IMR-90 (cell line): ENCODE data around the gene ZNF593. TPM values are rescaled to one million over a fixed set of nuclear protein-coding genes. Genes with fewer than 3 reads are reported as not detected.

Experiments
- ATAC-seq: fragments of 200-7000 bp; cut with Tn5 transposase; 2 replicates; pipeline ENCODE4 v1.9.1; 2020; ENCODE audit warnings: low read depth, mild to moderate bottlenecking, moderate library complexity
- BruUV-seq: library from RNA; stranded (reverse); fragments of 400-500 nt; replicated peaks from 2 replicates; lab custom pipeline; 2021; lab: Mats Ljungman, UMichigan
- CTCF ChIA-PET: fragments of 300-600 bp; formaldehyde crosslinking; extraction: SDS; loops from one replicate; lab custom pipeline; 2021; ENCODE audit warnings: antibody characterized with exemption; lab: Yijun Ruan, JAX
- POLR2A ChIA-PET: fragments of 300-600 bp; sonication (Branson Sonifier 250); formaldehyde crosslinking; loops from one replicate; lab custom pipeline; 2022; ENCODE audit warnings: antibody characterized with exemption; ENCODE audit not compliant: unreplicated experiment; lab: Charles Lee
- DNase-seq: peaks from one replicate; pipeline ENCODE4 v3.0.0; 2013
- H2AFZ ChIP-seq: replicated peaks from 2 replicates; pipeline ENCODE3; 2013; ENCODE audit warnings: low read length, mild to moderate bottlenecking; ENCODE audit not compliant: poor library complexity
- H2AK5ac ChIP-seq: 2 replicates; pipeline ENCODE4 v1.6.1; 2013; ENCODE audit warnings: low read depth, low read length, inconsistent platforms
- H2AK9ac ChIP-seq: replicated peaks from 2 replicates; pipeline ENCODE3; 2013; ENCODE audit warnings: mild to moderate bottlenecking, low read depth, low read length, moderate library complexity; ENCODE audit not compliant: poor library complexity
- H2BK120ac ChIP-seq: 2 replicates; pipeline ENCODE4 v1.6.1; 2013; ENCODE audit warnings: low read depth, low read length, inconsistent platforms
- H2BK15ac ChIP-seq: 3 replicates; pipeline ENCODE4 v1.6.1; 2013; ENCODE audit warnings: low read depth, low read length, inconsistent platforms
- H2BK20ac ChIP-seq: 2 replicates; pipeline ENCODE4 v1.6.1; 2013; ENCODE audit warnings: low read depth, mild to moderate bottlenecking, inconsistent platforms, low read length, moderate library complexity
- H2BK5ac ChIP-seq: 2 replicates; pipeline ENCODE4 v1.6.1; 2013; ENCODE audit warnings: mild to moderate bottlenecking, low read depth, low read length, inconsistent platforms; ENCODE audit not compliant: poor library complexity, severe bottlenecking
- H3K14ac ChIP-seq: replicated peaks from 2 replicates; pipeline ENCODE4 v1.6.1; 2013; ENCODE audit warnings: low read depth, low read length, inconsistent platforms
- H3K18ac ChIP-seq: 2 replicates; pipeline ENCODE4 v1.6.1; 2013; ENCODE audit warnings: low read depth, low read length, control low read depth
- H3K23ac ChIP-seq: 2 replicates; pipeline ENCODE4 v1.6.1; 2013; ENCODE audit warnings: low read depth, low read length, inconsistent platforms
- H3K27ac ChIP-seq: 2 replicates; pipeline ENCODE4 v1.5.1; 2013; ENCODE audit warnings: mild to moderate bottlenecking, control low read depth, low read length; ENCODE audit not compliant: insufficient read depth
- H3K27me3 ChIP-seq: 2 replicates; pipeline ENCODE4 v1.6.1; 2013; ENCODE audit warnings: low read length; ENCODE audit not compliant: control insufficient read depth, insufficient read depth
- H3K36me3 ChIP-seq: 2 replicates; pipeline ENCODE4 v1.6.1; 2013; ENCODE audit warnings: low read length, mixed read lengths; ENCODE audit not compliant: control insufficient read depth, insufficient read depth
- H3K4ac ChIP-seq: 2 replicates; pipeline ENCODE4 v1.6.1; 2013; ENCODE audit warnings: low read depth, low read length, inconsistent platforms
- H3K4me1 ChIP-seq: 2 replicates; pipeline ENCODE4 v1.6.1; 2013; ENCODE audit warnings: low read length, mixed read lengths; ENCODE audit not compliant: control insufficient read depth, insufficient read depth
- H3K4me2 ChIP-seq: 2 replicates; pipeline ENCODE4 v1.6.1; 2013; ENCODE audit warnings: low read depth, mild to moderate bottlenecking, control low read depth, low read length, moderate library complexity
- H3K4me3 ChIP-seq: 2 replicates; pipeline ENCODE4 v1.5.1; 2013; ENCODE audit warnings: low read depth, mild to moderate bottlenecking, control low read depth, low read length, moderate library complexity; ENCODE audit not compliant: insufficient read depth
- H3K56ac ChIP-seq: 2 replicates; pipeline ENCODE4 v1.6.1; 2013; ENCODE audit warnings: low read length, inconsistent platforms; ENCODE audit not compliant: insufficient read depth; ENCODE audit errors: extremely low read depth
- H3K79me1 ChIP-seq, 2 experiments: 2 replicates each; pipeline ENCODE4 v1.6.1; 2013; ENCODE audit warnings: low read length in 2 of 2, inconsistent platforms in 1 of 2, low read depth in 1 of 2
- H3K9ac ChIP-seq: 2 replicates; pipeline ENCODE4 v1.6.1; 2013; ENCODE audit warnings: low read depth, low read length, control low read depth
- H3K9me1 ChIP-seq: 2 replicates; pipeline ENCODE4 v1.6.1; 2013; ENCODE audit warnings: low read length, inconsistent platforms; ENCODE audit not compliant: insufficient read depth
- H3K9me3 ChIP-seq: 2 replicates; pipeline ENCODE4 v1.6.1; 2013; ENCODE audit warnings: low read length; ENCODE audit not compliant: control insufficient read depth, insufficient read depth
- H4K20me1 ChIP-seq: 2 replicates; pipeline ENCODE4 v1.6.1; 2013; ENCODE audit warnings: low read length, inconsistent platforms; ENCODE audit not compliant: insufficient read depth
- H4K5ac ChIP-seq: 2 replicates; pipeline ENCODE4 v1.6.1; 2013; ENCODE audit warnings: mild to moderate bottlenecking, low read depth, low read length, control low read depth
- H4K8ac ChIP-seq, 2 experiments: 2 replicates each; pipeline ENCODE4 v1.6.1; 2013; ENCODE audit warnings: low read depth in 2 of 2, low read length in 2 of 2, control low read depth in 1 of 2, inconsistent platforms in 1 of 2
- H4K91ac ChIP-seq: 2 replicates; pipeline ENCODE4 v1.6.1; 2013; ENCODE audit warnings: low read depth, low read length, inconsistent platforms; ENCODE audit not compliant: insufficient read depth
- BHLHE40 ChIP-seq: fragments of 150-350 bp; IDR thresholded peaks from 2 replicates; pipeline ENCODE4 v1.6.1; 2016; ENCODE audit warnings: mild to moderate bottlenecking, low read depth, low read length
- CHD1 ChIP-seq: IDR thresholded peaks from 2 replicates; pipeline ENCODE4 v1.6.1; 2012; ENCODE audit warnings: low read depth, low read length, improper control_type of control experiment
- FOS ChIP-seq: fragments of 150-350 bp; IDR thresholded peaks from 2 replicates; pipeline ENCODE4 v1.6.1; 2016; ENCODE audit warnings: low read depth, low read length
- MAFK ChIP-seq: IDR thresholded peaks from 2 replicates; pipeline ENCODE4 v1.6.1; 2012; ENCODE audit warnings: low read depth, low read length, improper control_type of control experiment
- NFE2L2 ChIP-seq: fragments of 150-350 bp; IDR thresholded peaks from 2 replicates; pipeline ENCODE4 v1.6.1; 2016; ENCODE audit warnings: low read depth, mild to moderate bottlenecking, low read length
- POLR2A ChIP-seq: IDR thresholded peaks from 2 replicates; pipeline ENCODE4 v1.6.1; 2012; ENCODE audit warnings: mild to moderate bottlenecking, low read depth, low read length
- RAD21 ChIP-seq: IDR thresholded peaks from 2 replicates; pipeline ENCODE4 v1.6.1; 2012; ENCODE audit warnings: low read length, improper control_type of control experiment
- RCOR1 ChIP-seq: IDR thresholded peaks from 2 replicates; pipeline ENCODE4 v1.6.1; 2012; ENCODE audit warnings: mild to moderate bottlenecking, low read length, improper control_type of control experiment; ENCODE audit not compliant: insufficient replicate concordance
- RFX5 ChIP-seq: IDR thresholded peaks from 2 replicates; pipeline ENCODE4 v1.8.0; 2012; ENCODE audit warnings: low read depth, mild to moderate bottlenecking, low read length, moderate library complexity
- SMC3 ChIP-seq: fragments of 150-350 bp; IDR thresholded peaks from 2 replicates; pipeline ENCODE4 v1.6.1; 2016; ENCODE audit warnings: low read depth, mild to moderate bottlenecking, antibody characterized with exemption, low read length, moderate library complexity
- WGBS, 2 experiments: methylation state at CpG; one replicate each; pipeline versions ENCODE4 v1.1.5 to v1.1.7; 2013; ENCODE audit warnings: missing lambda C conversion rate in 2 of 2; ENCODE audit not compliant: insufficient read length in 1 of 2; ENCODE audit errors: extremely low coverage in 2 of 2; 5-methylcytosine and 5-hydroxymethylcytosine counted together
- dilution Hi-C: fragments of 300-500 bp; cut with HindIII; formaldehyde crosslinking; loops from one replicate; pipeline ENCODE4 v1.14.3; 2018; ENCODE audit warnings: low sequenced_read_pairs; ENCODE audit not compliant: unreplicated experiment
- in situ Hi-C: fragments of 300-500 bp; cut with MboI; formaldehyde crosslinking; loops from 3 replicates; pipeline ENCODE4 v1.14.3; 2019; ENCODE audit warnings: low sequenced_read_pairs, inconsistent platforms, mixed read lengths
- intact Hi-C: fragments of 100-400 bp; cut with micrococcal nuclease; formaldehyde crosslinking; loops from 2 replicates; pipeline ENCODE4 v1.10.0; 2022
- polyA plus RNA-seq, 3 experiments: library from polyadenylated mRNA; depleted of rRNA; stranded (reverse); fragments of >200 nt; gene quantifications; 2 replicates each; pipeline ENCODE4 v1.2.3, GENCODE V29; 2012; ENCODE audit warnings: low replicate concordance in 1 of 3
- total RNA-seq: library from RNA; depleted of rRNA; stranded (reverse); fragments of >200 nt; gene quantifications from 2 replicates; pipeline ENCODE4 v1.2.3, GENCODE V29; 2012
- TF ChIP-seq, protein P1 (sequence below): fragments of 150-350 bp; IDR thresholded peaks from 2 replicates; pipeline ENCODE4 v1.6.1; 2016; ENCODE audit warnings: low read depth, mild to moderate bottlenecking, low read length, moderate library complexity, borderline replicate concordance
- TF ChIP-seq, protein P2 (sequence below): fragments of 150-350 bp; IDR thresholded peaks from 2 replicates; pipeline ENCODE4 v1.6.1; 2017; ENCODE audit warnings: mild to moderate bottlenecking, antibody characterized with exemption, low read length, low read depth
- TF ChIP-seq, protein P3 (sequence below): conservative IDR thresholded peaks from 2 replicates; pipeline ENCODE4 v1.5.1; 2012; ENCODE audit warnings: mild to moderate bottlenecking, low read depth, low read length, improper control_type of control experiment

Gene ZNF593
- total and polyA plus RNA-seq, 2 of the 4 experiments (the other 2 are of a cell fraction), result 22.2 to 57.7 TPM

DNA sequence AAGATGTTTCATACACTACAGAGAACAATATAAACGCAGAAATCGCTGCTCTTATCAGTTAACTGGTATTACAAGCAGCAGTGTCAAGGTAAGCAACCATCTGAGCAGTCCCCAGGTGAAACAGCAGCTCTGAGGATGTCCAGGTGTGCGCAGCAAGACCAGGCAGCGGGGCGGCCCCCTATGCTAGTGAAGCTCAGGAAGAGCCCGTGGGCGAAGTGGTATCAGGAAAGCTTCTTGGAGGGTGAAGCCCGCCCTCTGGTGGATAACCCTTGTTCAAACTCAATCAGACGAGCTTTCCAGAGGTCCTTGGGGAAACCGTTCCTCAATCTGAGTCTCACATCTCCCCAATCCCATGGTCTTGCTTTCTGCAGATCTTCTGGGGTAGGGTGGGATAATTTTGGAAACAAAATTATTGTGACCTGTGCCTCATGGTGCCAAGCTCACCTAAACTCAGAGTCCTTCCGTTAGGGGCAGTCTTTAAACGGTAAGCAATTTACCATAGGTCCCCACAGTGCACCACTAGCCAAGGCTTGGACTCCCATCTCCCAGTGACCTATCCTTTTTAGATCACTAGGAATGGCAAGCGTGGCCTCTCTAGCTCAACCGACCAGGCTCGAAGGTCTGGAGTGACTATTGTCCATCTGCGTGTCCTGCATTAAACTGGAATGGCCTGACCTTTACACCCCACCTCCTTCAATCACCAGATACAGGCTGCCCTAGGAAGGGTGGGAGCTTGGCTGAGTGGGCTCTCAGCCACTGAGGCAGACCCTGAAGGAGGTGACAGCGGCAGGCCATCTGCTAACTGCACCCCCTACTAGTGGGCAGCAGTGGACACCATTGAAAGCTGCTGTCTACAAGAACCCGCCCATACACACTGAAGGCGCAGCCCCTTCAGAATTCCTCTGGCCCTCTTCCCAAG lies 24.4 kb upstream of the ZNF593 start:
- H2BK20ac ChIP-seq, result no peak overlapping the region
- intact Hi-C loops, result loop anchor here (1.0 kb wide), 2 partner anchors 40 to 109 kb away; no protein-coding TSS in a partner anchor
- no peak overlapping the region for H2BK15ac ChIP-seq
- H3K23ac ChIP-seq, result no peak overlapping the region
- H3K14ac ChIP-seq, result no peak overlapping the region
- no peaks in the 10 kb centered on the region for H3K9me1 ChIP-seq
- dilution Hi-C loops, result no loop called here
- peaks cover 27% of the 10 kb centered on the region for H3K27me3 ChIP-seq
- no peaks in the 10 kb centered on the region for H3K36me3 ChIP-seq
- BruUV-seq, result no TSS peak
- H2AK9ac ChIP-seq, result no peak overlapping the region
- no peaks in the 10 kb centered on the region for H4K20me1 ChIP-seq
- DNase-seq (peak; percentile 80), ATAC-seq (peak; percentile 97)
- no peak overlapping the region for H3K4ac ChIP-seq
- no peaks in the 10 kb centered on the region for H3K79me1 ChIP-seq
- no peaks in the 10 kb centered on the region for H3K4me1 ChIP-seq
- H3K4me3 ChIP-seq, result no peak overlapping the region
- TF ChIP-seq, protein P1, sequence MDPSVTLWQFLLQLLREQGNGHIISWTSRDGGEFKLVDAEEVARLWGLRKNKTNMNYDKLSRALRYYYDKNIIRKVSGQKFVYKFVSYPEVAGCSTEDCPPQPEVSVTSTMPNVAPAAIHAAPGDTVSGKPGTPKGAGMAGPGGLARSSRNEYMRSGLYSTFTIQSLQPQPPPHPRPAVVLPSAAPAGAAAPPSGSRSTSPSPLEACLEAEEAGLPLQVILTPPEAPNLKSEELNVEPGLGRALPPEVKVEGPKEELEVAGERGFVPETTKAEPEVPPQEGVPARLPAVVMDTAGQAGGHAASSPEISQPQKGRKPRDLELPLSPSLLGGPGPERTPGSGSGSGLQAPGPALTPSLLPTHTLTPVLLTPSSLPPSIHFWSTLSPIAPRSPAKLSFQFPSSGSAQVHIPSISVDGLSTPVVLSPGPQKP, result no peak
- TF ChIP-seq SMC3, result peak; percentile 92
- TF ChIP-seq RAD21, result peak; percentile 77
- no peak for TF ChIP-seq FOS
- TF ChIP-seq RCOR1, result no peak
- no peak for TF ChIP-seq NFE2L2
- TF ChIP-seq, protein P2, sequence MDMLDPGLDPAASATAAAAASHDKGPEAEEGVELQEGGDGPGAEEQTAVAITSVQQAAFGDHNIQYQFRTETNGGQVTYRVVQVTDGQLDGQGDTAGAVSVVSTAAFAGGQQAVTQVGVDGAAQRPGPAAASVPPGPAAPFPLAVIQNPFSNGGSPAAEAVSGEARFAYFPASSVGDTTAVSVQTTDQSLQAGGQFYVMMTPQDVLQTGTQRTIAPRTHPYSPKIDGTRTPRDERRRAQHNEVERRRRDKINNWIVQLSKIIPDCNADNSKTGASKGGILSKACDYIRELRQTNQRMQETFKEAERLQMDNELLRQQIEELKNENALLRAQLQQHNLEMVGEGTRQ, result no peak
- no peak for TF ChIP-seq BHLHE40
- TF ChIP-seq POLR2A, result no peak
- no peak for TF ChIP-seq MAFK
- TF ChIP-seq CHD1, result no peak
- TF ChIP-seq, protein P3, sequence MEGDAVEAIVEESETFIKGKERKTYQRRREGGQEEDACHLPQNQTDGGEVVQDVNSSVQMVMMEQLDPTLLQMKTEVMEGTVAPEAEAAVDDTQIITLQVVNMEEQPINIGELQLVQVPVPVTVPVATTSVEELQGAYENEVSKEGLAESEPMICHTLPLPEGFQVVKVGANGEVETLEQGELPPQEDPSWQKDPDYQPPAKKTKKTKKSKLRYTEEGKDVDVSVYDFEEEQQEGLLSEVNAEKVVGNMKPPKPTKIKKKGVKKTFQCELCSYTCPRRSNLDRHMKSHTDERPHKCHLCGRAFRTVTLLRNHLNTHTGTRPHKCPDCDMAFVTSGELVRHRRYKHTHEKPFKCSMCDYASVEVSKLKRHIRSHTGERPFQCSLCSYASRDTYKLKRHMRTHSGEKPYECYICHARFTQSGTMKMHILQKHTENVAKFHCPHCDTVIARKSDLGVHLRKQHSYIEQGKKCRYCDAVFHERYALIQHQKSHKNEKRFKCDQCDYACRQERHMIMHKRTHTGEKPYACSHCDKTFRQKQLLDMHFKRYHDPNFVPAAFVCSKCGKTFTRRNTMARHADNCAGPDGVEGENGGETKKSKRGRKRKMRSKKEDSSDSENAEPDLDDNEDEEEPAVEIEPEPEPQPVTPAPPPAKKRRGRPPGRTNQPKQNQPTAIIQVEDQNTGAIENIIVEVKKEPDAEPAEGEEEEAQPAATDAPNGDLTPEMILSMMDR, result peak; percentile 72
- no peak for TF ChIP-seq RFX5
- in situ Hi-C loops, result loop anchor here (5.0 kb wide), 2 partner anchors 38 to 103 kb away; no protein-coding TSS in a partner anchor
- peak overlapping the region; percentile 86 for H2AFZ ChIP-seq
- WGBS, 2 experiments, result 69% methylated on average over 2 of the region's 19 CpGs; no CpG with 5 or more reads in 1 of the 2 experiments
- H4K8ac ChIP-seq, result no peak overlapping the region
- H4K5ac ChIP-seq, result no peak overlapping the region
- no peak overlapping the region for H2BK5ac ChIP-seq
- H3K9me3 ChIP-seq, result no peaks in the 10 kb centered on the region
- no peak overlapping the region for H3K9ac ChIP-seq
- H3K4me2 ChIP-seq, result peak overlapping the region; percentile 74; the same call in 1 of the 2 replicates
- H2AK5ac ChIP-seq, result no peak overlapping the region
- H3K27ac ChIP-seq, result no peak overlapping the region
- H4K91ac ChIP-seq, result no peak overlapping the region
- no peak overlapping the region for H3K18ac ChIP-seq
- H3K56ac ChIP-seq, result no peak overlapping the region
- ChIA-PET CTCF (interaction anchor here (0.5 to 1.6 kb wide), 16 partner anchors 15 to 315 kb away, joined by 3 to 9 read pairs (median 3); partner anchors contain the start of genes CNKSR1 and PDIK1L), POLR2A (no interaction called here)
- H2BK120ac ChIP-seq, result no peak overlapping the region
